ENCODE measurements around the gene HTT. TPM values are rescaled to one million over a fixed set of nuclear protein-coding genes. Genes with fewer than 3 reads are reported as not detected.

Gene HTT
- total and polyA plus RNA-seq, 3 experiments from 2014 or later: 5.1 to 58.6 (median 54.7) TPM

- H3K4me3 ChIP-seq (ENCODE audit: low read length): no peak overlapping the region
- H3K27me3 ChIP-seq (ENCODE audit: insufficient read depth, low read length, poor library complexity, severe bottlenecking): no peaks in the 10 kb centered on the region
- no peak for DNase-seq
- CTCF ChIA-PET: no interaction called here
- POLR2A ChIA-PET: no interaction called here
- no peak overlapping the region for H3K4me3 Mint-ChIP-seq
- no peaks in the 10 kb centered on the region for H3K9me3 ChIP-seq (ENCODE audit: low read length)
- H3K27ac Mint-ChIP-seq: no peak overlapping the region
- peaks cover 0 to 10% of the 10 kb centered on the region in 2 donors for H3K27me3 Mint-ChIP-seq
- no peak overlapping the region for H3K27ac ChIP-seq (ENCODE audit: low read depth, low read length)
- H3K36me3 Mint-ChIP-seq: peaks cover 0 to 12% (median 5%) of the 10 kb centered on the region in 3 donors
- no peaks in the 10 kb centered on the region for H3K36me3 ChIP-seq (ENCODE audit: insufficient read depth, low read length)
- peaks cover 0 to 2% (median 0%) of the 10 kb centered on the region in 5 donors for H3K9me3 Mint-ChIP-seq
- no peaks in the 10 kb centered on the region for H3K4me1 Mint-ChIP-seq
- H3K4me1 ChIP-seq (ENCODE audit: insufficient read depth, low read length): no peaks in the 10 kb centered on the region
These were observed 7.6 kb upstream of the HTT start for GRCh38 chr4:3066836-3067400.

- Histone ChIP-seq H3K27ac (ENCODE audit: low read depth, low read length) (no peak overlapping the region), H3K4me3 (ENCODE audit: low read length) (no peak overlapping the region), H3K36me3 (ENCODE audit: insufficient read depth, low read length) (no peaks in the 10 kb centered on the region), H3K4me1 (ENCODE audit: insufficient read depth, low read length) (no peaks in the 10 kb centered on the region), H3K27me3 (ENCODE audit: insufficient read depth, low read length, poor library complexity, severe bottlenecking) (no peaks in the 10 kb centered on the region), H3K9me3 (ENCODE audit: low read length) (no peaks in the 10 kb centered on the region)
- no peak for DNase-seq
- H3K4me1 Mint-ChIP-seq: no peaks in the 10 kb centered on the region
- H3K9me3 Mint-ChIP-seq: peaks cover 0 to 2% (median 0%) of the 10 kb centered on the region in 5 donors
- peaks cover 0 to 10% of the 10 kb centered on the region in 2 donors for H3K27me3 Mint-ChIP-seq
- no peak overlapping the region for H3K4me3 Mint-ChIP-seq
- ChIA-PET CTCF (no interaction called here), POLR2A (no interaction called here)
- peak overlapping the region in 2 of 8 donors; percentile 12 to 22 for H3K27ac Mint-ChIP-seq
- peaks cover 0 to 10% (median 3%) of the 10 kb centered on the region in 3 donors for H3K36me3 Mint-ChIP-seq
These were observed 6.9 kb upstream of the HTT start for GRCh38 chr4:3067473-3068001.

DNA sequence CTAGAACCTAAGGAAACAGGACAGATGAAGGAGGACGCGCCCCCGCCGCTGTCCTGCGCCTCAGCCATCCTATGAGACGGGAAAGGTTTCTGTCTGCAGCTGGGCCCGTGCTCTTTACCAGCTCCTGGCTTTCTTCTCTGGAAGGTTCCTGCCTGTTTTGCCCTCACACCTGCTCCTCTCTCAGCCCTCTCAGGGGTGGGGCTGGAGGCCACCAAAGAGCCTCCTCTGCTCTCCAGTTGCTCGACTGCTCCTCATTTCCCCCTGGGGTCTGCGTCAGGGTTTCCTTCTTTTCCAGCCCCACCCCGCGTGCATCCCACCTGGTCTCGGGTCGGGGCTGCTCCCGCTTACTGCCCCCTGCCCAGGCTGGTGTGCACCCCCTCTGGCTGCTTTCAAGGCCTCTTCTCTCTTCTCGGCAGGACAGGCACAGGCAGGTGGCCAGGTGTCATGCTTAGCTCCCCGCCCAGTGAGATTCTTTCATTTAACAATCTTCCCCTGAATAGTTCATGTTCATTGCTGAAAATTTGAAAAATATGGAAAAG, 4.8 kb upstream of the HTT start:
- CTCF ChIA-PET: no interaction called here
- Mint-ChIP-seq H3K27ac (no peak overlapping the region), H3K36me3 (peaks cover 0 to 8% (median 2%) of the 10 kb centered on the region in 3 donors), H3K4me3 (no peak overlapping the region), H3K4me1 (no peaks in the 10 kb centered on the region), H3K27me3 (peaks cover 0 to 2% of the 10 kb centered on the region in 2 donors), H3K9me3 (peaks cover 0 to 2% (median 0%) of the 10 kb centered on the region in 5 donors)
- Histone ChIP-seq H3K4me3 (ENCODE audit: low read length) (no peak overlapping the region), H3K27me3 (ENCODE audit: insufficient read depth, low read length, poor library complexity, severe bottlenecking) (no peaks in the 10 kb centered on the region), H3K4me1 (ENCODE audit: insufficient read depth, low read length) (no peaks in the 10 kb centered on the region), H3K9me3 (ENCODE audit: low read length) (no peaks in the 10 kb centered on the region), H3K27ac (ENCODE audit: low read depth, low read length) (no peak overlapping the region), H3K36me3 (ENCODE audit: insufficient read depth, low read length) (no peaks in the 10 kb centered on the region)
- POLR2A ChIA-PET: no interaction called here
- no peak for DNase-seq

DNA sequence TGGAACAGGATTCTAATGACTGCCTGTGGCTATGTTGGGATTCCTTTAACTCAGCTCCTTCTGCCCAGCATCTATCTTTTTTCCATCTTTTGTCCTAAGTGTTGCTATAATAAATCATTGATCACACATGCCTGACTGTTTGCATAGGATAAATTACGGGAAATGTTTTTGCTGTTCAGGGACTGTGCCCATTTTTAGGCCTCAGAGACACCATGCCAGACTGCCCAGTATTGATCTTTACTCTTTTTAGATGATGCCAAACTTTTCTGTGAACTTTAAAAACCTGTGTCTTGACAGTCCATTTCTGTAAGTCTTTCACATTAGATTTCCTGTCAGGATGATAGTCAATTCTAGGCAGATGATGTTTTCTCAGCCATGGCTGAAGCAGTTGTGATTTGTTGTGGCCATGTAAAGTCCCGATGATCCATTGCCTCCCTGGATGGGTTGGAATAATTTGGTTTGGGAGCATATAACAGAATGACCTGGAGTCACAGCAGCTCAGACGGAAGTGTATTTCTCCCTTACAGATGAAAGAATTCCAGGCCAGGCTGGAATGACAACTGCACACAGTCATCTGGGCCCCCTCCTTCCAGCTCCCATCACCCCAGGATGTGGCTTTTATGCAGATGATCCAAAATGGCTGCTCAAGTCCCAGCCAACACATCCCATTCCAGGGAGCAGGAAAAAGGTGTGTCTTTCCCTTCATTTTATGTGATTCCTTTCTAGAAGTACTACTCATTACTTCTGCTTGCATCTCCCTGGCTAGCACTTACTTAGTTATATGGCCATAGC, 3.6 kb upstream of the HTT start:
- POLR2A ChIA-PET: no interaction called here
- Mint-ChIP-seq H3K4me3 (peak overlapping the region in 1 of 7 donors; percentile 78), H3K27me3 (peaks cover 0 to 2% of the 10 kb centered on the region in 2 donors), H3K9me3 (no peaks in the 10 kb centered on the region), H3K4me1 (peaks cover 7 to 9% (median 8%) of the 10 kb centered on the region in 3 donors), H3K36me3 (peaks cover 0 to 3% (median 2%) of the 10 kb centered on the region in 3 donors), H3K27ac (no peak overlapping the region)
- Histone ChIP-seq H3K27me3 (ENCODE audit: insufficient read depth, low read length, poor library complexity, severe bottlenecking) (no peaks in the 10 kb centered on the region), H3K4me1 (ENCODE audit: insufficient read depth, low read length) (peaks cover 8% of the 10 kb centered on the region), H3K36me3 (ENCODE audit: insufficient read depth, low read length) (no peaks in the 10 kb centered on the region), H3K4me3 (ENCODE audit: low read length) (no peak overlapping the region), H3K27ac (ENCODE audit: low read depth, low read length) (no peak overlapping the region), H3K9me3 (ENCODE audit: low read length) (no peaks in the 10 kb centered on the region)
- CTCF ChIA-PET: interaction anchor here (1.6 kb wide), 1 partner anchor 23 kb away, joined by 4 read pairs; no protein-coding TSS in a partner anchor
- no peak for DNase-seq

- H3K36me3 ChIP-seq (ENCODE audit: insufficient read depth, low read length): no peaks in the 10 kb centered on the region
- no peak overlapping the region for H3K27ac ChIP-seq (ENCODE audit: low read depth, low read length)
- H3K27ac Mint-ChIP-seq: peak overlapping the region in 4 of 8 donors; percentile 7 to 38 (median 22)
- peak overlapping the region in 3 of 7 donors; percentile 27 to 78 (median 71) for H3K4me3 Mint-ChIP-seq
- POLR2A ChIA-PET: no interaction called here
- H3K4me1 ChIP-seq (ENCODE audit: insufficient read depth, low read length): peaks cover 17% of the 10 kb centered on the region
- peaks cover 0 to 2% of the 10 kb centered on the region in 2 donors for H3K27me3 Mint-ChIP-seq
- no peaks in the 10 kb centered on the region for H3K27me3 ChIP-seq (ENCODE audit: insufficient read depth, low read length, poor library complexity, severe bottlenecking)
- CTCF ChIA-PET: interaction anchor here (1.6 kb wide), 1 partner anchor 24 kb away, joined by 4 read pairs; no protein-coding TSS in a partner anchor
- H3K9me3 ChIP-seq (ENCODE audit: low read length): no peaks in the 10 kb centered on the region
- H3K36me3 Mint-ChIP-seq: no peaks in the 10 kb centered on the region
- no peak overlapping the region for H3K4me3 ChIP-seq (ENCODE audit: low read length)
- peaks cover 14 to 17% (median 17%) of the 10 kb centered on the region in 3 donors for H3K4me1 Mint-ChIP-seq
- DNase-seq: no peak
- no peaks in the 10 kb centered on the region for H3K9me3 Mint-ChIP-seq
These were observed 2.7 kb upstream of the HTT start for GRCh38 chr4:3071811-3072210.

DNA sequence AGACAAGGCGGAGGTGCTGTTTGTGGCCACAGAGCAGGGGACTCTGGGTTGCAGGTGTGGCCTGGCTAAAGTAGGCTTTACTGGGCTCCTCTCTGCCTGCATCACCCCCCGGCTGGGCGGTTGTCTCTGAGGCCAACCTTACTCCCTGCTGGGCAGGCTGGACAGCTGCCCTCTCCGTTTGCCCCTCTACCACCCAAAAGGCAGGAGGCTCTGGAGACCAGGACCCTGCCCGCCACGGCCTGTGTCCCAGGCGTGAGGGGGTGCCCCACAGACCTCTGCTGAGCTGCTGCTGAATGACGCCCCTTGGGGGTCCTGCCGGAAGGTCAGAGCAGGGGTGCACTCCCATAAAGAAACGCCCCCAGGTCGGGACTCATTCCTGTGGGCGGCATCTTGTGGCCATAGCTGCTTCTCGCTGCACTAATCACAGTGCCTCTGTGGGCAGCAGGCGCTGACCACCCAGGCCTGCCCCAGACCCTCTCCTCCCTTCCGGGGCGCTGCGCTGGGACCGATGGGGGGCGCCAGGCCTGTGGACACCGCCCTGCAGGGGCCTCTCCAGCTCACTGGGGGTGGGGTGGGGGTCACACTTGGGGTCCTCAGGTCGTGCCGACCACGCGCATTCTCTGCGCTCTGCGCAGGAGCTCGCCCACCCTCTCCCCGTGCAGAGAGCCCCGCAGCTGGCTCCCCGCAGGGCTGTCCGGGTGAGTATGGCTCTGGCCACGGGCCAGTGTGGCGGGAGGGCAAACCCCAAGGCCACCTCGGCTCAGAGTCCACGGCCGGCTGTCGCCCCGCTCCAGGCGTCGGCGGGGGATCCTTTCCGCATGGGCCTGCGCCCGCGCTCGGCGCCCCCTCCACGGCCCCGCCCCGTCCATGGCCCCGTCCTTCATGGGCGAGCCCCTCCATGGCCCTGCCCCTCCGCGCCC, 1.1 kb upstream of the HTT start:
- peaks cover 0 to 4% (median 2%) of the 10 kb centered on the region in 3 donors for H3K36me3 Mint-ChIP-seq
- Histone ChIP-seq H3K27me3 (ENCODE audit: insufficient read depth, low read length, poor library complexity, severe bottlenecking) (no peaks in the 10 kb centered on the region), H3K4me1 (ENCODE audit: insufficient read depth, low read length) (peaks cover 24% of the 10 kb centered on the region), H3K4me3 (ENCODE audit: low read length) (peak overlapping the region; percentile 73), H3K36me3 (ENCODE audit: insufficient read depth, low read length) (no peaks in the 10 kb centered on the region), H3K9me3 (ENCODE audit: low read length) (no peaks in the 10 kb centered on the region), H3K27ac (ENCODE audit: low read depth, low read length) (peak overlapping the region; percentile 48)
- peaks cover 20 to 28% (median 27%) of the 10 kb centered on the region in 3 donors for H3K4me1 Mint-ChIP-seq
- POLR2A ChIA-PET: interaction anchor here (0.5 kb wide), 1 partner anchor 20 kb away, joined by 5 read pairs; no protein-coding TSS in a partner anchor
- CTCF ChIA-PET: interaction anchor here (0.7 to 1.0 kb wide), 2 partner anchors 106 to 536 kb away, joined by 3 read pairs; no protein-coding TSS in a partner anchor
- peak in 1 of 5 donors; percentile 5 for DNase-seq
- peak overlapping the region in 1 of 8 donors; percentile 70 for H3K27ac Mint-ChIP-seq
- peaks cover 0 to 2% of the 10 kb centered on the region in 2 donors for H3K27me3 Mint-ChIP-seq
- no peaks in the 10 kb centered on the region for H3K9me3 Mint-ChIP-seq
- peak overlapping the region; percentile 12 to 93 (median 79) for H3K4me3 Mint-ChIP-seq

- peak overlapping the region; percentile 73 for H3K4me3 ChIP-seq (ENCODE audit: low read length)
- H3K27me3 ChIP-seq (ENCODE audit: insufficient read depth, low read length, poor library complexity, severe bottlenecking): no peaks in the 10 kb centered on the region
- no peaks in the 10 kb centered on the region for H3K9me3 ChIP-seq (ENCODE audit: low read length)
- peak overlapping the region; percentile 86 to 95 (median 88) for H3K4me3 Mint-ChIP-seq
- CTCF ChIA-PET: no interaction called here
- peaks cover 0 to 6% (median 2%) of the 10 kb centered on the region in 3 donors for H3K36me3 Mint-ChIP-seq
- DNase-seq: peak; percentile 18 to 62 (median 34)
- POLR2A ChIA-PET: interaction anchor here (0.6 to 0.9 kb wide), 2 partner anchors 33 to 735 kb away, joined by 3 read pairs; no protein-coding TSS in a partner anchor
- peaks cover 26 to 38% (median 35%) of the 10 kb centered on the region in 3 donors for H3K4me1 Mint-ChIP-seq
- peaks cover 0 to 2% of the 10 kb centered on the region in 2 donors for H3K27me3 Mint-ChIP-seq
- H3K27ac Mint-ChIP-seq: peak overlapping the region; percentile 15 to 97 (median 86)
- no peaks in the 10 kb centered on the region for H3K36me3 ChIP-seq (ENCODE audit: insufficient read depth, low read length)
- peaks cover 30% of the 10 kb centered on the region for H3K4me1 ChIP-seq (ENCODE audit: insufficient read depth, low read length)
- H3K27ac ChIP-seq (ENCODE audit: low read depth, low read length): peak overlapping the region; percentile 65
- H3K9me3 Mint-ChIP-seq: no peaks in the 10 kb centered on the region
These were observed 568 bp downstream of the HTT start for GRCh38 chr4:3074846-3075651.

Data from CD8-positive, alpha-beta memory T cell (primary cell).